GM23338 (cell line): Measurements from ENCODE around the gene EGFR. TPM values are rescaled to one million over a fixed set of nuclear protein-coding genes. Genes with fewer than 3 reads are reported as not detected.
A peak's percentile ranks its signal among the peaks of the same experiment; 100 is the strongest.

Source experiments
- ATAC-seq: fragments of 200-7000 bp; cut with Tn5 transposase; 3 replicates; pipeline ENCODE4 v1.9.1; 2020
- DNase-seq: peaks from one replicate; pipeline ENCODE4 v3.0.0-alpha.2; 2015; ENCODE audit warnings: low spot score
- H2AFZ ChIP-seq: fragments of 200-600 bp; sonication (generic); 2 replicates; pipeline ENCODE4 v1.8.0; 2016; ENCODE audit warnings: antibody characterized with exemption, mild to moderate bottlenecking, moderate library complexity
- H3F3A ChIP-seq: fragments of 200-600 bp; sonication (generic); replicated peaks from 2 replicates; pipeline ENCODE4 v1.8.0; 2017; ENCODE audit warnings: antibody characterized with exemption, mixed run types, low read depth
- H3K27ac ChIP-seq: fragments of 200-600 bp; sonication (generic); 2 replicates; pipeline ENCODE4 v1.6.1; 2016; ENCODE audit warnings: low read depth
- H3K27me3 ChIP-seq: fragments of 200-600 bp; sonication (generic); 2 replicates; pipeline ENCODE4 v1.8.0; 2016; ENCODE audit warnings: mild to moderate bottlenecking, mixed run types, moderate library complexity; ENCODE audit not compliant: insufficient read depth
- H3K36me3 ChIP-seq: fragments of 200-600 bp; sonication (generic); 2 replicates; pipeline ENCODE4 v1.8.0; 2016; ENCODE audit warnings: mild to moderate bottlenecking; ENCODE audit not compliant: insufficient read depth
- H3K4me1 ChIP-seq: fragments of 200-600 bp; sonication (generic); 2 replicates; pipeline ENCODE4 v1.8.0; 2016; ENCODE audit warnings: mild to moderate bottlenecking, moderate library complexity; ENCODE audit not compliant: insufficient read depth
- H3K4me2 ChIP-seq: fragments of 200-600 bp; sonication (generic); 2 replicates; pipeline ENCODE4 v1.7.1; 2017; ENCODE audit warnings: mixed run types
- H3K4me3 ChIP-seq: fragments of 200-600 bp; sonication (generic); 2 replicates; pipeline ENCODE4 v1.6.1; 2016; ENCODE audit warnings: mixed run types
- H3K79me2 ChIP-seq: fragments of 200-600 bp; sonication (generic); replicated peaks from 2 replicates; pipeline ENCODE4 v1.8.0; 2017; ENCODE audit warnings: mild to moderate bottlenecking; ENCODE audit not compliant: insufficient read depth
- H3K9me2 ChIP-seq: fragments of 200-600 bp; sonication (generic); 2 replicates; pipeline ENCODE4 v1.8.0; 2017; ENCODE audit not compliant: insufficient read depth
- H4K20me1 ChIP-seq: fragments of 200-600 bp; sonication (generic); replicated peaks from 2 replicates; pipeline ENCODE4 v1.8.0; 2017; ENCODE audit warnings: mild to moderate bottlenecking; ENCODE audit not compliant: insufficient read depth
- H3K27ac Mint-ChIP-seq: 2 replicates; pipeline ENCODE4 v1.8.0; 2020; ENCODE audit warnings: inconsistent platforms, mild to moderate bottlenecking, moderate library complexity, mixed read lengths
- H3K27me3 Mint-ChIP-seq: 3 replicates; pipeline ENCODE4 v1.8.0; 2022; ENCODE audit warnings: low read depth, mild to moderate bottlenecking, moderate library complexity, mixed read lengths, inconsistent platforms; ENCODE audit not compliant: insufficient read depth, poor library complexity
- H3K36me3 Mint-ChIP-seq: 3 replicates; pipeline ENCODE4 v1.8.0; 2021; ENCODE audit warnings: low read depth, mild to moderate bottlenecking, inconsistent platforms, moderate library complexity, mixed read lengths
- H3K4me1 Mint-ChIP-seq: 3 replicates; pipeline ENCODE4 v1.8.0; 2020; ENCODE audit warnings: mild to moderate bottlenecking, inconsistent platforms, mixed read lengths
- H3K4me3 Mint-ChIP-seq: 3 replicates; pipeline ENCODE4 v1.8.0; 2021; ENCODE audit warnings: moderate library complexity, mild to moderate bottlenecking, inconsistent platforms, mixed read lengths
- H3K9me3 Mint-ChIP-seq: 3 replicates; pipeline ENCODE4 v1.8.0; 2020; ENCODE audit warnings: moderate library complexity, mild to moderate bottlenecking, inconsistent platforms, mixed read lengths
- CREB1 ChIP-seq: fragments of 250-450 bp; sonication (Bioruptor Pico); IDR thresholded peaks from 2 replicates; pipeline ENCODE4 v1.5.0; 2020; ENCODE audit warnings: low read depth, mild to moderate bottlenecking, moderate library complexity
- CTCF ChIP-seq, 2 experiments: fragments of 200-600 bp in 1 of 2; sonication (generic) in 1 of 2; conservative IDR thresholded peaks; 2 replicates each; pipeline versions ENCODE4 v1.5.1 to v1.6.1; 2016 to 2017; ENCODE audit warnings: antibody characterized with exemption in 2 of 2, low read depth in 2 of 2, mild to moderate bottlenecking in 2 of 2, moderate library complexity in 1 of 2
- ETS1 ChIP-seq: IDR thresholded peaks from 2 replicates; pipeline ENCODE4 v1.6.1; 2016; ENCODE audit warnings: antibody characterized with exemption
- EZH2 ChIP-seq: fragments of 200-600 bp; sonication (generic); IDR thresholded peaks from one replicate; pipeline ENCODE4 v1.8.0; 2017; ENCODE audit warnings: antibody characterized with exemption, mild to moderate bottlenecking, low read depth; ENCODE audit not compliant: unreplicated experiment
- EZH2phosphoT487 ChIP-seq: fragments of 200-600 bp; sonication (generic); IDR thresholded peaks from one replicate; pipeline ENCODE4 v1.8.1; 2018; ENCODE audit warnings: antibody characterized with exemption; ENCODE audit not compliant: unreplicated experiment
- JUNB ChIP-seq: IDR thresholded peaks from one replicate; pipeline ENCODE4 v1.6.1; 2016; ENCODE audit warnings: antibody characterized with exemption; ENCODE audit not compliant: unreplicated experiment
- POLR2AphosphoS5 ChIP-seq: IDR thresholded peaks from 2 replicates; pipeline ENCODE4 v1.6.1; 2016; ENCODE audit warnings: antibody characterized with exemption, low read depth
- REST ChIP-seq: IDR thresholded peaks from one replicate; pipeline ENCODE4 v1.6.1; 2018; ENCODE audit warnings: antibody characterized with exemption; ENCODE audit not compliant: unreplicated experiment
- STAT1 ChIP-seq: IDR thresholded peaks from one replicate; pipeline ENCODE4 v1.6.1; 2016; ENCODE audit warnings: antibody characterized with exemption; ENCODE audit not compliant: unreplicated experiment
- ZNF114 ChIP-seq: fragments of 250-450 bp; sonication (Bioruptor Pico); IDR thresholded peaks from 2 replicates; pipeline ENCODE4 v1.5.0; 2020; ENCODE audit warnings: mild to moderate bottlenecking, moderate library complexity
- ZNF462 ChIP-seq: fragments of 250-450 bp; sonication (Bioruptor Pico); IDR thresholded peaks from 2 replicates; pipeline ENCODE4 v1.5.0; 2020; ENCODE audit warnings: mild to moderate bottlenecking, moderate library complexity
- polyA plus RNA-seq: library from polyadenylated mRNA; unstranded; fragments of >200 nt; fragmentation: Nextera tagmentation; extraction: Ambion mirVana; gene quantifications from 2 replicates; pipeline ENCODE4 v1.2.1, GENCODE V29; 2016
- total RNA-seq: library from RNA; depleted of rRNA; stranded (reverse); fragments of >200 nt; shearing (Covaris generic); gene quantifications from 2 replicates; pipeline ENCODE4 v1.2.3, GENCODE V29; 2014

The EGFR gene
- total and polyA plus RNA-seq, 2 experiments from 2014 or later: 1.5 to 4.5 TPM

- Histone ChIP-seq H4K20me1 (no peaks in the 10 kb centered on the region), H3K36me3 (no peaks in the 10 kb centered on the region), H3F3A (no peaks in the 10 kb centered on the region), H3K4me3 (no peak overlapping the region), H3K4me2 (0 out of 2 replicates have a peak overlapping the region, but pooled peaks have one; percentile 63), H3K27ac (no peak overlapping the region), H3K79me2 (no peaks in the 10 kb centered on the region), H3K9me2 (0 out of 2 replicates have a peak, but pooled peaks cover 5% of the 10 kb centered on the region), H3K27me3 (no peaks in the 10 kb centered on the region), H2AFZ (peak overlapping the region; percentile 24; the same call in 1 of the 2 replicates), H3K4me1 (peaks cover 39% of the 10 kb centered on the region)
- H3K9me3 Mint-ChIP-seq: no peaks in the 10 kb centered on the region
- H3K27me3 Mint-ChIP-seq: peaks cover 4% of the 10 kb centered on the region
- H3K4me1 Mint-ChIP-seq: peaks cover 39% of the 10 kb centered on the region
- ATAC-seq (no peak), DNase-seq (no peak)
- H3K4me3 Mint-ChIP-seq: no peak overlapping the region
- H3K27ac Mint-ChIP-seq: peak overlapping the region; percentile 22; the same call in 1 of the 2 replicates
- H3K36me3 Mint-ChIP-seq: no peaks in the 10 kb centered on the region
- no peak for TF ChIP-seq REST
- no peak for TF ChIP-seq CREB1 (CRISPR knock-in tag)
- no peak for TF ChIP-seq STAT1
- TF ChIP-seq ZNF462: no peak
- no peak for TF ChIP-seq JUNB
- TF ChIP-seq EZH2phosphoT487: no peak
- TF ChIP-seq CTCF (conservative IDR thresholded peaks at IDR 0.05; ENCODE audit: low read depth in 2 of 2): no peak
- no peak for TF ChIP-seq ZNF114 (CRISPR knock-in tag)
- no peak for TF ChIP-seq POLR2AphosphoS5
- TF ChIP-seq ETS1: no peak
- TF ChIP-seq EZH2: no peak
Observed at GRCh38 chr7:55108401-55108800, 89.6 kb downstream of the EGFR start.
